ENCODE results near the gene PCMTD2. TPM values are rescaled to one million over a fixed set of nuclear protein-coding genes. Genes with fewer than 3 reads are reported as not detected.

Gene PCMTD2
- total RNA-seq, 1 donor from 2014 or later = 94.6 TPM

DNA sequence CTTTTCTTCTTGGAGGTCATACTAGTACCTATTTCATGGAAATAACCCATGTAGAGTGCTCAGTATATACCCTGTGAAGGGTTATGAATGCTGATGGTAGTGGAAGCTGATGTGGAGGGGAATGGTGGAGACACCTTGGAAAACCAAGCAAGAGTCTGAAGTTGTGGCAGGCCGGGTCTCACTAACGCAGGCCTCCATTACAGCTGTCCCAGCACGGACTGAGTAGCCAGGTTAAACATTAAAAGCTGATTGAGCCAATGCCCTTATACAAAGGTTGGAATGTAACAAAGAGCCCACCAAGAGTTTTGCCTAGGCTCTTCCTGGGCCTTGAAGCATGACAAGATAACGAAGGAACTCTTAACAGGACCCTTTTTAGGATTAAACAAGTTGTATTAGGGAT, 2.1 kb upstream of the PCMTD2 start:
- Mint-ChIP-seq H3K4me1 (ENCODE audit: unreplicated experiment) (peaks cover 31% of the 10 kb centered on the region), H3K4me3 (ENCODE audit: unreplicated experiment) (no peak overlapping the region), H3K27me3 (ENCODE audit: unreplicated experiment) (peaks cover 27% of the 10 kb centered on the region), H3K36me3 (ENCODE audit: unreplicated experiment) (no peaks in the 10 kb centered on the region), H3K9me3 (ENCODE audit: unreplicated experiment) (no peaks in the 10 kb centered on the region), H3K27ac (ENCODE audit: unreplicated experiment) (no peak overlapping the region)
- DNase-seq (ENCODE audit: extremely low spot score, unreplicated experiment) = no peak
- TF ChIP-seq, protein P1, sequence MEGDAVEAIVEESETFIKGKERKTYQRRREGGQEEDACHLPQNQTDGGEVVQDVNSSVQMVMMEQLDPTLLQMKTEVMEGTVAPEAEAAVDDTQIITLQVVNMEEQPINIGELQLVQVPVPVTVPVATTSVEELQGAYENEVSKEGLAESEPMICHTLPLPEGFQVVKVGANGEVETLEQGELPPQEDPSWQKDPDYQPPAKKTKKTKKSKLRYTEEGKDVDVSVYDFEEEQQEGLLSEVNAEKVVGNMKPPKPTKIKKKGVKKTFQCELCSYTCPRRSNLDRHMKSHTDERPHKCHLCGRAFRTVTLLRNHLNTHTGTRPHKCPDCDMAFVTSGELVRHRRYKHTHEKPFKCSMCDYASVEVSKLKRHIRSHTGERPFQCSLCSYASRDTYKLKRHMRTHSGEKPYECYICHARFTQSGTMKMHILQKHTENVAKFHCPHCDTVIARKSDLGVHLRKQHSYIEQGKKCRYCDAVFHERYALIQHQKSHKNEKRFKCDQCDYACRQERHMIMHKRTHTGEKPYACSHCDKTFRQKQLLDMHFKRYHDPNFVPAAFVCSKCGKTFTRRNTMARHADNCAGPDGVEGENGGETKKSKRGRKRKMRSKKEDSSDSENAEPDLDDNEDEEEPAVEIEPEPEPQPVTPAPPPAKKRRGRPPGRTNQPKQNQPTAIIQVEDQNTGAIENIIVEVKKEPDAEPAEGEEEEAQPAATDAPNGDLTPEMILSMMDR (IDR thresholded peaks at IDR 0.05) = no peak

DNA sequence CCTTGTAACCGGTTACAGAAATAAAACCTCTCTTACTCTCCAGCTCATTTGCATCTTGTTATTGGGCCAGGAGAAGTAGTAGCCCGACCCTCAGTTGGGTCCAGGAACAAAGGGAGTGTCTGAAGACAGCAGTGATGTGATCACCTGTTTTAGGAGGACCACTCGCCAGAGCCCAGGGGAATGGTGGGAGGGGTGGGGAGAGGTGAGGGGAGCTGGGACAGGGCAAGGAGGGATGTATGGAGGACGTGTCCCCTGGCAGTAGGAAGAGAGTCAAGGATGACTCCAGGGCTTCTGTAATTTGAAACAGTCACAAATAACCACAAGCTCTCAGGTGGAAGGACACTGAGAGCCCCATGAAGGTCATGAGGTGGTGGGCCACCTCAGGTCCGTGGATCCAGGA, 1.4 kb upstream of the PCMTD2 start:
- H3K27me3 Mint-ChIP-seq (ENCODE audit: unreplicated experiment) = peaks cover 26% of the 10 kb centered on the region
- H3K4me1 Mint-ChIP-seq (ENCODE audit: unreplicated experiment) = peaks cover 37% of the 10 kb centered on the region
- no peaks in the 10 kb centered on the region for H3K9me3 Mint-ChIP-seq (ENCODE audit: unreplicated experiment)
- TF ChIP-seq, protein P1 (IDR thresholded peaks at IDR 0.05) = no peak
- no peak for DNase-seq (ENCODE audit: extremely low spot score, unreplicated experiment)
- H3K36me3 Mint-ChIP-seq (ENCODE audit: unreplicated experiment) = no peaks in the 10 kb centered on the region
- H3K27ac Mint-ChIP-seq (ENCODE audit: unreplicated experiment) = no peak overlapping the region
- H3K4me3 Mint-ChIP-seq (ENCODE audit: unreplicated experiment) = no peak overlapping the region

GRCh38 chr20:64254571-64255360, 782 bp upstream of the PCMTD2 start:
- H3K36me3 Mint-ChIP-seq (ENCODE audit: unreplicated experiment) = no peaks in the 10 kb centered on the region
- H3K4me3 Mint-ChIP-seq (ENCODE audit: unreplicated experiment) = peak overlapping the region; percentile 55
- H3K4me1 Mint-ChIP-seq (ENCODE audit: unreplicated experiment) = peaks cover 38% of the 10 kb centered on the region

DNA sequence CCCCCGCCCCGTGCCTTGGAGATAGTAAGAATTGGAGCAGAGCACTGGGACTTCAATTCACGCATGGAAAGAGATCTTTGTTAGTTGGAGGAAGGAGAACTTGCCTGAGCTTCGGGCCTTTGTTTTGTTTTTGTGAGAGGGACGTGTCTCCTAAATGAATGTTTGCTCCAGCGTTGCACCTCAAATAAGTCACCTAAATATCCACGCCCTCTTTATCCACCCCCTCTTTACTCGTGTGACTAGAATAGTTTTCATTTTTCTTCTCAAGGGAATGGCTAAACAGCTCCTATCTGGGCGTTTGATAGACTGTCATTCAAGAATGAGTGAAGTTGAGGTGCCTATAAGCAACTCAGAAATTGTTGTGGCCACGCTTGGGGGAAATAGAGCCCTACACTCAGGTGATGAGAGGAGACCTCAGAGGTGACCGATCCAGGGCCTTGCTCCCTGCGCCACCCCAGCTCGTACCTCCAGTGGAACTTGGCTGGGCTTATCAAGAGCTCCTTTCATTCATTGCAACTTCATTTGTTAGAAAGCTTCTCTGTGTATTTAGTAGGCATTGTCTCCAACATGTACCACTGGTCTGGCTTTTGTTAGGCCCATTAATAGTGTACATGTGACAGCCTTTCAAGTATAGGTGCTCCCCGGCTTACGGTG, 861 bp downstream of the PCMTD2 start:
- peak overlapping the region; percentile 92 for H3K27ac Mint-ChIP-seq (ENCODE audit: unreplicated experiment)
- H3K27me3 Mint-ChIP-seq (ENCODE audit: unreplicated experiment) = peaks cover 5% of the 10 kb centered on the region
- H3K4me1 Mint-ChIP-seq (ENCODE audit: unreplicated experiment) = peaks cover 55% of the 10 kb centered on the region
- TF ChIP-seq, protein P1 (IDR thresholded peaks at IDR 0.05) = no peak
- H3K36me3 Mint-ChIP-seq (ENCODE audit: unreplicated experiment) = no peaks in the 10 kb centered on the region
- H3K9me3 Mint-ChIP-seq (ENCODE audit: unreplicated experiment) = no peaks in the 10 kb centered on the region
- no peak for DNase-seq (ENCODE audit: extremely low spot score, unreplicated experiment)
- H3K4me3 Mint-ChIP-seq (ENCODE audit: unreplicated experiment) = peak overlapping the region; percentile 98

More at GRCh38 chr20:64254571-64255360, 782 bp upstream of the PCMTD2 start:
- TF ChIP-seq, protein P1 (IDR thresholded peaks at IDR 0.05) = no peak
- peaks cover 21% of the 10 kb centered on the region for H3K27me3 Mint-ChIP-seq (ENCODE audit: unreplicated experiment)
- H3K27ac Mint-ChIP-seq (ENCODE audit: unreplicated experiment) = peak overlapping the region; percentile 66
- no peaks in the 10 kb centered on the region for H3K9me3 Mint-ChIP-seq (ENCODE audit: unreplicated experiment)
- no peak for DNase-seq (ENCODE audit: extremely low spot score, unreplicated experiment)

DNA sequence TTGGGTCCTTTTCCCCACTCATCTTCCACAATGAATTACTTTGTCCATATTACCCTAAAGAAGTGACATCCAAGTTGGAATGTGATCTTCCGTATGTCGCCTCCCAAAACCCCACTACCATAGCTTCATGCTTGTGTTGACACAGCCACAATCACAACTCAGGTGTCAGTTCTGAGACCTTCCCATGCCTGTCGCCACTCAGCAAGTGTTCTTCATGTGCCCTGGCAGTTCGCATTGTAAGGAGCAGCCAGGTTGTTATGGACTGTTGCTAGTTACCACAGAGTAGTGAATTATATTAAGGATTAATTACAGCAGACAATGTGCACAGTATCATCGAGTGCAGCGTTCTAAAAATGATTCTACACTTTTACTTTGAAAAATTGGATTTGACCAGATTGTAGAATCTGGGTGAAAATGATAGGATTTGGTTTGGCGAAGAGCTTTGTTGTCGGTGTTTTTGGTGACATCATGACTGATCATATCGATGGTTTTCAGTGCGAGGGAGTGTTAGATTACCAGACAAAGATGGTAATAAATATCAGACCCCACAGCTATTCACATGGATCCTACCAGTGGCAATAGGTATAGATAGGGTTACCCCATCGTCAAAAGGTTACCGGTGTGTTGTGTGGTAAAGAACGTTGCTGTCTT, 1.7 kb downstream of the PCMTD2 start:
- peaks cover 58% of the 10 kb centered on the region for H3K4me1 Mint-ChIP-seq (ENCODE audit: unreplicated experiment)
- H3K27me3 Mint-ChIP-seq (ENCODE audit: unreplicated experiment) = no peaks in the 10 kb centered on the region
- H3K27ac Mint-ChIP-seq (ENCODE audit: unreplicated experiment) = no peak overlapping the region
- TF ChIP-seq, protein P1 (IDR thresholded peaks at IDR 0.05) = no peak
- no peaks in the 10 kb centered on the region for H3K36me3 Mint-ChIP-seq (ENCODE audit: unreplicated experiment)
- H3K9me3 Mint-ChIP-seq (ENCODE audit: unreplicated experiment) = no peaks in the 10 kb centered on the region
- DNase-seq (ENCODE audit: extremely low spot score, unreplicated experiment) = no peak
- H3K4me3 Mint-ChIP-seq (ENCODE audit: unreplicated experiment) = peak overlapping the region; percentile 98

All from osteocyte (in vitro differentiated cells).